ENCODE measurements around the gene DOK3.
A peak's percentile ranks its signal among the peaks of the same experiment; 100 is the strongest.

DOK3 gene

GRCh38 chr5:177512736-177513380 lies 3.2 kb upstream of the DOK3 start:
- no peak for DNase-seq

GRCh38 chr5:177511796-177512675 lies 2.4 kb upstream of the DOK3 start:
- no peak for DNase-seq

- DNase-seq: no peak
Measured at GRCh38 chr5:177511181-177511580, 1.6 kb upstream of the DOK3 start.

GRCh38 chr5:177510567-177511053 lies 984 bp upstream of the DOK3 start:
- DNase-seq: no peak

GRCh38 chr5:177509991-177510566 lies 453 bp upstream of the DOK3 start:
- DNase-seq: no peak

- DNase-seq: no peak
Measured at GRCh38 chr5:177508837-177509236, 789 bp downstream of the DOK3 start.

- DNase-seq: no peak
Measured at GRCh38 chr5:177508221-177508611, 1.4 kb downstream of the DOK3 start.

- DNase-seq: no peak
Measured at GRCh38 chr5:177507596-177508220, 1.9 kb downstream of the DOK3 start.

GRCh38 chr5:177507165-177507564 lies 2.5 kb downstream of the DOK3 start:
- no peak for DNase-seq

- no peak for DNase-seq
Measured at GRCh38 chr5:177505075-177505474, 4.6 kb downstream of the DOK3 start.

GRCh38 chr5:177504086-177505056 lies 5.3 kb downstream of the DOK3 start:
- DNase-seq: no peak

GRCh38 chr5:177503351-177504085 lies 6.1 kb downstream of the DOK3 start:
- DNase-seq: no peak

GRCh38 chr5:177502886-177503285 lies 6.7 kb downstream of the DOK3 start:
- no peak for DNase-seq

- no peak for DNase-seq
Measured at GRCh38 chr5:177501874-177502678, 7.5 kb downstream of the DOK3 start.

- peak; percentile 38 for DNase-seq
Measured at GRCh38 chr5:177500685-177501522, 8.7 kb downstream of the DOK3 start.

- no peak for DNase-seq
Measured at GRCh38 chr5:177499842-177500241, 9.8 kb downstream of the DOK3 start.

GRCh38 chr5:177498013-177498787 lies 11.4 kb downstream of the DOK3 start:
- no peak for DNase-seq

- DNase-seq: peak; percentile 91
Measured at GRCh38 chr5:177497292-177498012, 12.2 kb downstream of the DOK3 start, which contains the start of gene PDLIM7. Gene PDLIM7 (minus strand): TSS chr5:177497604. CDS start chr5:177496512, 1,092 bp downstream.
